DND-41 (cell line): ENCODE measurements around the gene PRXL2A.

Source experiments
- ATAC-seq: fragments of 200-7000 bp; cut with Tn5 transposase; 3 replicates; pipeline ENCODE4 v1.9.1; 2021; ENCODE audit warnings: low read depth; ENCODE audit not compliant: insufficient read depth
- DNase-seq: peaks from one replicate; pipeline ENCODE4 v3.0.0-alpha.2; 2020
- H2AFZ ChIP-seq: 2 replicates; pipeline ENCODE4 v1.6.0; 2012; ENCODE audit warnings: low read depth, low read length
- H3K27ac ChIP-seq: 2 replicates; pipeline ENCODE4 v1.5.1; 2012; ENCODE audit warnings: low read length, inconsistent platforms
- H3K27me3 ChIP-seq: fragments of 200-600 bp; sonication (generic); 2 replicates; pipeline ENCODE4 v1.6.0; 2012; ENCODE audit warnings: low read length, mild to moderate bottlenecking, inconsistent platforms; ENCODE audit not compliant: insufficient read depth, poor library complexity
- H3K36me3 ChIP-seq: 2 replicates; pipeline ENCODE4 v1.5.1; 2012; ENCODE audit warnings: low read length, inconsistent platforms; ENCODE audit not compliant: insufficient read depth
- H3K4me1 ChIP-seq: 2 replicates; pipeline ENCODE4 v1.5.1; 2012; ENCODE audit warnings: mild to moderate bottlenecking, low read length; ENCODE audit not compliant: insufficient read depth
- H3K4me2 ChIP-seq: 2 replicates; pipeline ENCODE4 v1.6.0; 2012; ENCODE audit warnings: mild to moderate bottlenecking, moderate library complexity, low read length, inconsistent platforms; ENCODE audit not compliant: insufficient read depth
- H3K4me3 ChIP-seq, 2 experiments: fragments of 200-600 bp in 1 of 2; shearing (Covaris generic) in 1 of 2; 2 replicates each; pipeline ENCODE4 v1.5.1; 2012 to 2016; ENCODE audit warnings: inconsistent platforms in 2 of 2, low read length in 2 of 2, mild to moderate bottlenecking in 2 of 2, low read depth in 1 of 2, moderate library complexity in 1 of 2
- H3K79me2 ChIP-seq: 2 replicates; pipeline ENCODE4 v1.6.0; 2012; ENCODE audit warnings: low read length, inconsistent platforms; ENCODE audit not compliant: insufficient read depth
- H3K9ac ChIP-seq: 2 replicates; pipeline ENCODE4 v1.6.0; 2012; ENCODE audit warnings: low read depth, mild to moderate bottlenecking, inconsistent platforms, low read length, moderate library complexity
- H3K9me3 ChIP-seq: 2 replicates; pipeline ENCODE4 v1.5.1; 2012; ENCODE audit warnings: low read length, moderate library complexity, mild to moderate bottlenecking, inconsistent platforms; ENCODE audit not compliant: insufficient read depth, severe bottlenecking
- H4K20me1 ChIP-seq: 2 replicates; pipeline ENCODE4 v1.6.0; 2012; ENCODE audit warnings: low read length; ENCODE audit not compliant: insufficient read depth
- CTCF ChIP-seq: IDR thresholded peaks from 2 replicates; pipeline ENCODE4 v1.5.1; 2012; ENCODE audit warnings: borderline replicate concordance, low read length, moderate library complexity, mild to moderate bottlenecking; ENCODE audit not compliant: poor library complexity, severe bottlenecking; ENCODE audit errors: extremely low read depth
- EZH2 ChIP-seq: IDR thresholded peaks from 3 replicates; pipeline ENCODE4 v1.6.1; 2012; ENCODE audit warnings: borderline replicate concordance, low read depth, mild to moderate bottlenecking, moderate library complexity, low read length, inconsistent platforms; ENCODE audit not compliant: severe bottlenecking

PRXL2A gene

GRCh38 chr10:80484243-80484642 is 75.9 kb downstream of the PRXL2A start:
- no peak overlapping the region for H2AFZ ChIP-seq
- TF ChIP-seq EZH2, result no peak
- no peak for TF ChIP-seq CTCF
- H3K4me1 ChIP-seq, result no peaks in the 10 kb centered on the region
- no peaks in the 10 kb centered on the region for H3K9me3 ChIP-seq
- peaks cover 27% of the 10 kb centered on the region; the same call in 1 of the 2 replicates for H4K20me1 ChIP-seq
- H3K79me2 ChIP-seq, result peaks cover 14% of the 10 kb centered on the region
- H3K4me2 ChIP-seq, result no peak overlapping the region
- no peak for DNase-seq
- no peak overlapping the region for H3K27ac ChIP-seq
- ATAC-seq, result no peak
- H3K27me3 ChIP-seq, result no peaks in the 10 kb centered on the region
- no peak overlapping the region for H3K9ac ChIP-seq
- 0 out of 2 replicates have a peak, but pooled peaks cover 2% of the 10 kb centered on the region for H3K36me3 ChIP-seq
- H3K4me3 ChIP-seq, result no peak overlapping the region

DNA sequence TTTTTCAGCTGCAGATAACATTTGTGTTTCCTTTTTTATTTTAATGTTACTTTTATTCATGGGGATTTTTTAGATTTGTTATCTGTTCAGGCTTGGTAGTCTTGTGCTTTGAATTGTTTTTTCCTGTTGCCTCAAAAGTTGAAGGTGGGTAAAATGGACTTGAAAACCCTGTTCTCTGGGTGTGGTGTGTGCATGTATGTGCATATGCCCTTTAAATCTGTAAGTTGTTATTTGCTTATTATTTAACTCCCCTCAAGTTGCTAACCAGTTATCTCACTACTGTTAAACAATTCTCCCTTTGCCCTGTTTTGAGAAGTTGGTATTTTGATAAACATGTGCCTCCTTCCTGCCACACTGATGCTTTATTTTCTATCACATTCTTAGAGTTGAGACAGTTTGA is 76.3 kb downstream of the PRXL2A start:
- no peak overlapping the region for H3K27ac ChIP-seq

DNA sequence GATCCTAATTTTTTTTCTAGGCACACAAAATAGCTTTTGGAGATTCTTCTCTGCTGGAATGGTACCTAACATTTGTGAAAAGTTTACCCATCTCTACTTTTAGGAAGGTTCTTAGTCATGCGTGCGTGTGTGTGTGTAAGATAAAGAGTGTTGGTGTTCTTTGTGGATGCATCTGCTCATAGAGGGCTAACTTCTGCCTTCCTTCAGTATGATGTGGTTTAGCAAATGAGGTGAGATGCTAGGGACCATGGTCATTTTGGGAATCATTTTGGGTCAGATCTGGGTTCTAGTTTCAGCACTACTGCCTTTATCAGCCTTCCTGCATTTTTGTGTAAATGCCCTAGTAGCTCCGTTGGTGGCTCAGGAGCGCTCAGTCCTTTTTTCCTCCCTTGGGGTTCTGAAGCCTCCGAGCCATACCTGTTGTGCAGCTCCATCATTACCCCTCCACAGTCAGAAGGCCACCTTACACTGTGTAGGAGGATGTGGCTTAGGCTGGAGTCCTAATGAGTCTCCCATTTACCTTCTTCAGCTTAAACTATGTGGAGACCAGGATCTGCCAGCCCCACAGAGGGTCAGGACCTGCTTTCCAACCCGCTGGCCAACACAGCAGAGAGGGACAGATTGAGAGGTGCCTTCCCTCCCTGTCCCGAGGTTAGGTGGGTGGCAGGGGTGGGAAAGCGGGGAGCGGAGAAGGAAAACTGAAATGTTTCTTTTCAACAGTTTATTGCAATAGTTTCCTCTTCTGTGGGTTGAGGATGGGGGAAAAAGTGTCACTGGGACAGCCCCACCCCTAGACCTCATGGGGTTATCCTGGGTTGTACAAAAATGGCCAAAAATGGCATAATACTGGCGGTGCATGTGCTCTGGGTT is 77.0 kb downstream of the PRXL2A start:
- TF ChIP-seq CTCF (no peak), EZH2 (no peak)
- Histone ChIP-seq H3K4me2 (no peak overlapping the region), H3K27me3 (no peaks in the 10 kb centered on the region), H2AFZ (no peak overlapping the region), H3K79me2 (peaks cover 18% of the 10 kb centered on the region), H3K27ac (no peak overlapping the region), H3K9me3 (no peaks in the 10 kb centered on the region), H3K36me3 (peaks cover 9% of the 10 kb centered on the region; the same call in 1 of the 2 replicates), H3K4me1 (no peaks in the 10 kb centered on the region), H3K9ac (no peak overlapping the region), H4K20me1 (peaks cover 27% of the 10 kb centered on the region; the same call in 1 of the 2 replicates), H3K4me3 (no peak overlapping the region)
- ATAC-seq, result no peak
- DNase-seq, result no peak

More for the DNA sequence above, 76.3 kb downstream of the PRXL2A start:
- no peaks in the 10 kb centered on the region for H3K4me1 ChIP-seq
- H3K79me2 ChIP-seq, result peaks cover 18% of the 10 kb centered on the region
- H3K9ac ChIP-seq, result no peak overlapping the region
- no peaks in the 10 kb centered on the region for H3K9me3 ChIP-seq
- no peak overlapping the region for H3K4me2 ChIP-seq
- DNase-seq (no peak), ATAC-seq (no peak)
- no peaks in the 10 kb centered on the region for H3K27me3 ChIP-seq
- no peak overlapping the region for H2AFZ ChIP-seq
- H4K20me1 ChIP-seq, result peaks cover 27% of the 10 kb centered on the region; the same call in 1 of the 2 replicates
- TF ChIP-seq EZH2 (no peak), CTCF (no peak)
- no peak overlapping the region for H3K4me3 ChIP-seq
- H3K36me3 ChIP-seq, result 0 out of 2 replicates have a peak, but pooled peaks cover 3% of the 10 kb centered on the region
